Measurements from ENCODE around the gene GSE1. TPM values are rescaled to one million over a fixed set of nuclear protein-coding genes. Genes with fewer than 3 reads are reported as not detected.

GSE1 gene
- polyA plus RNA-seq, 5 donors = 85.6 to 120 (median 111) TPM

- DNase-seq = no peak
Observed at GRCh38 chr16:85719605-85720301, 106.6 kb downstream of the GSE1 start.

- DNase-seq = no peak
Observed at GRCh38 chr16:85720302-85720637, 107.1 kb downstream of the GSE1 start.

GRCh38 chr16:85722128-85722893, 109.2 kb downstream of the GSE1 start:
- DNase-seq = no peak

GRCh38 chr16:85724126-85724879, 111.2 kb downstream of the GSE1 start:
- DNase-seq = no peak

GRCh38 chr16:85724936-85725335, 111.8 kb downstream of the GSE1 start:
- DNase-seq = no peak

Other genes with a start within 250 kb of the GSE1 start
- gene GINS2, start 75.6 kb downstream of the GSE1 start, polyA plus RNA-seq (ENCODE audit: insufficient read depth in 1 of 5, insufficient read length in 5 of 5, low replicate concordance in 1 of 5) = 10 to 100 TPM; 13.1 to 19.7 (median 15.9) TPM
- 10 to 100 TPM in 3 of 5 donors, 1 to 10 TPM in 2; 8.3 to 21.9 (median 12.9) TPM for gene C16orf74, start 137.8 kb downstream of the GSE1 start, polyA plus RNA-seq (ENCODE audit: insufficient read depth in 1 of 5, insufficient read length in 5 of 5, low replicate concordance in 1 of 5)
- gene EMC8, start 186.2 kb downstream of the GSE1 start, polyA plus RNA-seq (ENCODE audit: insufficient read depth in 1 of 5, insufficient read length in 5 of 5, low replicate concordance in 1 of 5) = 10 to 100 TPM; 21.7 to 32.4 (median 24.4) TPM
- gene COX4I1, start 186.4 kb downstream of the GSE1 start, polyA plus RNA-seq (ENCODE audit: insufficient read depth in 1 of 5, insufficient read length in 5 of 5, low replicate concordance in 1 of 5) = 100 to 1,000 TPM; 275 to 371 (median 285) TPM

Data from right lung (tissue), 5 donors.